Activated T-cell treated with anti-CD3 and anti-CD28 coated beads for 48 hours (primary cell): ENCODE data around the gene TEX9.

Experiments used
- DNase-seq: peaks from one replicate; pipeline ENCODE4 v3.0.0-alpha.2; 2020; ENCODE audit warnings: low read depth

TEX9 gene

DNA sequence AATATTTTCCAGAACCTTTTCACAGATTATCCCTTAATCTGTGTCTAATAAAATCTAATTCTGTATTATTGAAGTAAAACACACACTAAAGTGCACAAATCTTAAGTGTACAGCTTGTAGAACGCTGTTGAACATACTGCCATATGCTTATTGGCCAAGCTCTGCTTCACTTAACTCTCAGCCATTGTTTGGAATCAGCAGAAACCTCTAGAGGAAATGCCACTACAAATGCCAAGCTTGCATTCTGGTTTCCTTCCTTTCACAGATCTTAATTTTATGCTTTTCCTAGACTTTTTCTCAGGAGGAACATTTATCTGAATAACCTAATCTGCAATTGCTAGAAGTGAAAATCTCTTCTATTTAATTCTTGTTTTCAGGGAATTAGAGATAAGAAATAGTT lies 89.6 kb downstream of the TEX9 start:
- no peak for DNase-seq

- no peak for DNase-seq
Observed at GRCh38 chr15:56456229-56456628, 91.0 kb downstream of the TEX9 start.

DNA sequence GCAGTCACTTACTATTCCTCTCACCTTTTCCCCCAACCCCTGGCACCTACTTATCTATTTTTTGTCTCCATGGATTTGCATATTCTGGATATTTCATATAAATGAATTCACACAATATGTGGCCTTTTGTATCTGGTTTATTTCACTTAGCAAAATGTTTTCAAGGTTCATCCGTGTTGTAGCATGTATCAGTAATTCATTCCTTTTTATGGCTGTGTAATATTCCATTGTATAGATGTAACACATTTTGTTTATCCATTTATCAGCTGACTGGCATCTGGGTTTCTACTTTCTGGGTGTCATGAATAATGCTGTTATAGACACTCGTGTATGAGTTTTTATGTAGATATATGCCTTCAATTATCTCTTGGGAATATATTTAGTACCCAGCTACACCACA lies 93.9 kb downstream of the TEX9 start:
- no peak for DNase-seq

DNA sequence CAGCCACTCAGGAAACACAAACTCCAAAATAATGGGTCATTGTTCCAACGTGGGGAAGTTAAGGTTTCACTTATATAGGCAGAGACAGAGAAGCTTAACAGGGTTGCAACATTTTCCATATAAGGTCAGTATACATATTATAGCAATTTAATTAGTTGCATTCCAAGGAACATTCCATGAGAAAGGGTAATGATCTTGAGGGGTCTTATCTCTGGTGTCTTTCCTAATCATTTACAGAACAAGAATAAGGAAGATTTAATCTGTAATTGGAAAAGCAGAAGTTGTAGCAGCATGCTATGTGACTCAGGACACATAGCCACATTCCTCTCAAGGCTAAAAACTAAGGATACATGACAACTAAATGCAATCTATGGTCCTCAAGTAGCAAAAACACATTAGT lies 94.8 kb downstream of the TEX9 start:
- no peak for DNase-seq

- DNase-seq: no peak
Observed at GRCh38 chr15:56460947-56461346, 95.7 kb downstream of the TEX9 start.

DNA sequence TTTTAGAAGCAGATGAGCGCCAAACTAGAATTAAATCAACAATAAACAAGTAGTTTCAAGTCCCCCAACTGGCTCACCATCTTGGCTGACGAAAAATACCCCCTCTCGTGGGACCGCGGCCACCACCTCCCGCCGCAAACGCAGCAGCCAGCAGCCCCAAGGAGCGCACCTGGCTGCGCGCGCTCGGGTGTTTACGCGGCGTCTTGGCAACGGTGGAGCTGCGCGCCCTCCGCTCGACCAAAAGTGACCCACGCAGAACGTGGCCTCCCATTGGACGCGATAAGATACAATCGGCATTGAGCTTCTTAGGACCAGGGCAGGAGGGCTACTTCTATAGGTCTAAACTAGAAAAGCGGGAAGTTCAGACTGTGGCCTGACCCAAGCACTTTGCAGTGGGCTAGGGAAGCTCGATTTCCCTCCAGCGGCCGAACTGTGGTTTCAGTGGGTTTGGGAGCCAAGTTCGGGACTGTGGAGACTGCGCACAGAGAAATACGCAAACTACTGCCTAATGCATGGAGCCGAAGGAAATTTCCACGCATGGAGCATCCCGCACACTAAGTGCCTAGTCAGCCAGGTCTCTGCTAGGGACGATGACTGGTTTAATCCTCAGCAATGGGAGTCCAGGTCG lies 99.8 kb downstream of the TEX9 start, which contains the start of gene MNS1:
TSS of gene MNS1 (minus strand) at position 245 of the 628 bp plus-strand sequence. CDS start at position 80, 165 bp downstream.
- DNase-seq: peak; percentile 73

GRCh38 chr15:56467616-56468015 lies 102.4 kb downstream of the TEX9 start:
- DNase-seq: no peak

DNA sequence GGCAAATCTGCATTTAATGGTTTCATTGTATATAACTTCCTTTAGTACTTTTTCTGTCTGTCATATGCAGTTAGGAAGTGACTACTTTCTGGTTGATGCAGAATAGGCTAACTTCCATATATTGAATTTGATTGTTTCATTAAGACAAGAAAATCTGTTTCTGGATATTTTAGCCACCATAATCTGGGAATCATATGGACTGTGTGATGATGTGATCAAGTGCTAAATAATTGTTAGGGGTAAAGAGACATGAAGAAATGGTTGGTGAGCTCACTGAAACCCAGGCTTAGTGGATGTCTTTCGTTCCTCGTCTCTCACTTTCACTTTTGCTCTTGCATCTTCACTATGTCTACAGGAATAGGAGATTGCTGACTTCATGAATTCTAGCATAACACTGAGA lies 103.2 kb downstream of the TEX9 start:
- DNase-seq: no peak

GRCh38 chr15:56469483-56469882 lies 104.3 kb downstream of the TEX9 start:
- no peak for DNase-seq

GRCh38 chr15:56471440-56472069 lies 106.3 kb downstream of the TEX9 start:
- DNase-seq: no peak

DNA sequence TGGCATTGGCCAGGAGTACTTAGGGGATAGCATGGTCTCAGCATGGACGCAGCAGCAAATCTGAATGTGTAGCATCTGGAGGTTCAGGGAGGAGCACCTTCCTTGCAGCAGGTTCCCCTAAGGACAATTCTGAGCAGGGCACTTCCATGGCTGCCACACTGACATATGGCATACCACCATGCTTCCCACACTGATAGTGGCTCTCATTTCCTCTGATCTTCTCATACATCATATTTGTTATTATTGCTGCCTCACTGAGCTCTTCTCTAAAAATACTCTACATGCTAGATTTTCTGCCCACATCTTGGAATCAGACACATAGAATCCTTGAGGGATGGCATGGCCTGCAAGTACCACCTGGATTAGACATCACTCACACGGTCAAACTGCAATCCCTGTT lies 107.1 kb downstream of the TEX9 start:
- no peak for DNase-seq

DNA sequence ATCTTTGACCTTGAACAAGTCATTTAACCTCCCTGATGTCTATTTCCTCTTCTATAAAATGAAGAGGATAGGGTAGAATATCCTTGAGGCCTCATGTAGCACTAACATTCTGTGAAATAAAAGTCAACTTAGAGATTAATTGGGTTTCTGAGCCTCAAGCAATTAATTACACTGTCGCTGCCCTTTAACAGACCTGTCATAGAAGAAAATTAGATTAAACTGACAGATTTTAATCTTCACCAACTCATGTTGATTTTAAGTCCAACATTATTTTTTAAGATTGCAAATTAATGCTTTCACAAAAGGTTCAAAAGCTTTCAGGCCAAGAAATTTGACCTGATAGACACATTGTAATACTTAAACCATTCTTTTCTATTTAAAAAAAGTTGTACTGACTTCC lies 107.8 kb downstream of the TEX9 start:
- no peak for DNase-seq

DNA sequence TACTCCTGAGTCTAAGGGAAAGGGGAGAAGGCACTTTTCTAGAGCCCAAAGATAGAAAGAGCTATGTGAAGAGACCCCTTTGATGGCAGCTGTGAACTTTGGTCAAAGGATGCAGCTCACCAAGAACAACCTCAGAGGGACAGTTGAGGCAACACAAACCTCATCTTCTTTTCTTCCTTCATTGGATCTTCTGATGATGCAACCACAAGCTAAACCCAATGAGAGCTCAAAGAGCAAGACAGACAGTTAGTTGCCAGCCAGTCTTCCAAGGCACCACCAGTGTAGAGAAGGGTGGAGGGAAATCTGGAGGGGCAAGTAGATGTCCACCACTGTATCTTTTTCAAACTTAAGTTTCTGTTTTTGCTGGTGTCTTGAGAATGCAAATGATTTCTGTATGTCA lies 110.1 kb downstream of the TEX9 start:
- DNase-seq: no peak
